HCT116 (cell line): ENCODE results near the gene TIGAR. TPM values are rescaled to one million over a fixed set of nuclear protein-coding genes. Genes with fewer than 3 reads are reported as not detected.

Experiments used
- ATAC-seq: fragments of 200-7000 bp; cut with Tn5 transposase; 2 replicates; pipeline ENCODE4 v1.9.1; 2020; ENCODE audit warnings: mild to moderate bottlenecking, moderate library complexity
- BruUV-seq: library from RNA; stranded (reverse); fragments of 400-500 nt; replicated peaks from 2 replicates; lab custom pipeline; 2021; lab: Mats Ljungman, UMichigan
- CTCF ChIA-PET: fragments of 300-600 bp; sonication (Branson Sonifier 250); formaldehyde crosslinking; loops from one replicate; lab custom pipeline; 2021; ENCODE audit warnings: antibody characterized with exemption; lab: Charles Lee
- POLR2A ChIA-PET: fragments of 300-600, 350-600 bp; sonication (Branson Sonifier 250); formaldehyde crosslinking; loops from one replicate; lab custom pipeline; 2021; ENCODE audit warnings: antibody characterized with exemption; lab: Charles Lee
- RAD21 ChIA-PET, 2 experiments: fragments of 300-600 bp; sonication (Branson Sonifier 250); formaldehyde crosslinking; loops; one replicate each; lab custom pipeline; 2023; ENCODE audit warnings: low total read pairs in 2 of 2; ENCODE audit not compliant: uncharacterized antibody in 2 of 2, unreplicated experiment in 2 of 2, low non-redundant PET in 1 of 2; lab: Charles Lee
- DNase-seq: peaks from one replicate; pipeline ENCODE4 v3.0.0-alpha.2; 2010; ENCODE audit warnings: low read depth, low spot score
- H2AFZ ChIP-seq: fragments of 200-600 bp; shearing (Covaris generic), sonication (generic); 2 replicates; pipeline ENCODE4 v1.6.1; 2017; ENCODE audit warnings: low read depth, mixed run types, mixed read lengths, antibody characterized with exemption, low read length; ENCODE audit not compliant: poor library complexity, severe bottlenecking
- H3K27ac ChIP-seq: 2 replicates; pipeline ENCODE4 v1.5.1; 2012; ENCODE audit warnings: low read depth, low read length
- H3K27me3 ChIP-seq: fragments of 200-600 bp; sonication (generic); 2 replicates; pipeline ENCODE4 v1.6.1; 2016; ENCODE audit warnings: mixed run types, low read length, mixed read lengths; ENCODE audit not compliant: insufficient read depth
- H3K36me3 ChIP-seq, 2 experiments: fragments of 200-500 bp in 1 of 2; fragments of 200-600 bp in 1 of 2; sonication (Bioruptor generic) in 1 of 2; sonication (generic) in 1 of 2; 2 replicates each; pipeline versions ENCODE4 v1.5.1 to v1.6.1; 2014 to 2016; ENCODE audit warnings: low read length in 2 of 2, inconsistent platforms in 1 of 2, mixed read lengths in 1 of 2, mixed run types in 1 of 2; ENCODE audit not compliant: insufficient read depth in 2 of 2, control insufficient read depth in 1 of 2
- H3K4me1 ChIP-seq, 2 experiments: fragments of 200-600 bp in 1 of 2; sonication (generic) in 1 of 2; 2 replicates each; pipeline versions ENCODE4 v1.5.1 to v1.6.1; 2012 to 2017; ENCODE audit warnings: low read length in 2 of 2, inconsistent platforms in 1 of 2, mild to moderate bottlenecking in 1 of 2, mixed read lengths in 1 of 2, mixed run types in 1 of 2, moderate library complexity in 1 of 2; ENCODE audit not compliant: insufficient read depth in 2 of 2, control insufficient read depth in 1 of 2
- H3K4me2 ChIP-seq: fragments of 200-600 bp; sonication (generic); 2 replicates; pipeline ENCODE4 v1.6.1; 2017; ENCODE audit warnings: mixed run types, low read length, mixed read lengths
- H3K4me3 ChIP-seq, 2 experiments: fragments of 200-600 bp in 1 of 2; sonication (generic) in 1 of 2; replicated peaks in 1 of 2; 2 replicates each; pipeline ENCODE4 v1.5.1; 2011 to 2016; ENCODE audit warnings: low read length in 2 of 2, control low read depth in 1 of 2, low read depth in 1 of 2, mild to moderate bottlenecking in 1 of 2, mixed read lengths in 1 of 2, mixed run types in 1 of 2
- H3K79me2 ChIP-seq: fragments of 200-600 bp; sonication (generic); 2 replicates; pipeline ENCODE4 v1.6.1; 2017; ENCODE audit warnings: mild to moderate bottlenecking, mixed run types, low read length, moderate library complexity, mixed read lengths; ENCODE audit not compliant: insufficient read depth
- H3K9ac ChIP-seq: fragments of 200-600 bp; sonication (generic); 2 replicates; pipeline ENCODE4 v1.6.1; 2016; ENCODE audit warnings: low read length, mixed read lengths
- H3K9me2 ChIP-seq: fragments of 200-600 bp; sonication (generic), shearing (Covaris generic); 2 replicates; pipeline ENCODE4 v1.6.1; 2017; ENCODE audit warnings: mixed run types, mild to moderate bottlenecking, moderate library complexity; ENCODE audit not compliant: insufficient read depth
- H3K9me3 ChIP-seq, 2 experiments: fragments of 200-500 bp in 1 of 2; fragments of 200-600 bp in 1 of 2; sonication (Bioruptor generic) in 1 of 2; sonication (generic) in 1 of 2; 2 replicates each; pipeline ENCODE4 v1.6.1; 2014 to 2017; ENCODE audit warnings: low read length in 2 of 2, mixed read lengths in 2 of 2, inconsistent platforms in 1 of 2, low read depth in 1 of 2, mild to moderate bottlenecking in 1 of 2, mixed run types in 1 of 2, moderate library complexity in 1 of 2; ENCODE audit not compliant: control insufficient read depth in 1 of 2, insufficient read depth in 1 of 2
- H4K20me1 ChIP-seq: fragments of 200-600 bp; sonication (generic), shearing (Covaris generic); 2 replicates; pipeline ENCODE4 v1.6.1; 2017; ENCODE audit warnings: mixed run types, mild to moderate bottlenecking, moderate library complexity; ENCODE audit not compliant: insufficient read depth
- CEBPB ChIP-seq: IDR thresholded peaks from 2 replicates; pipeline ENCODE4 v1.6.1; 2012; ENCODE audit warnings: low read depth
- ELF1 ChIP-seq: IDR thresholded peaks from 2 replicates; pipeline ENCODE4 v1.6.1; 2012; ENCODE audit warnings: low read depth, borderline replicate concordance
- FOSL1 ChIP-seq: IDR thresholded peaks from 2 replicates; pipeline ENCODE4 v1.6.1; 2012; ENCODE audit warnings: low read depth
- JUND ChIP-seq: IDR thresholded peaks from 2 replicates; pipeline ENCODE4 v1.6.1; 2012
- MAX ChIP-seq: IDR thresholded peaks from 2 replicates; pipeline ENCODE4 v1.6.1; 2012
- POLR2AphosphoS5 ChIP-seq: IDR thresholded peaks from 2 replicates; pipeline ENCODE4 v1.6.1; 2011; ENCODE audit warnings: mild to moderate bottlenecking, low read depth, low read length, moderate library complexity
- SIN3A ChIP-seq: IDR thresholded peaks from 2 replicates; pipeline ENCODE4 v1.6.1; 2012; ENCODE audit warnings: low read depth
- SRF ChIP-seq: IDR thresholded peaks from 2 replicates; pipeline ENCODE4 v1.6.1; 2012; ENCODE audit warnings: low read depth
- YY1 ChIP-seq: IDR thresholded peaks from 2 replicates; pipeline ENCODE4 v1.6.1; 2011; ENCODE audit warnings: low read length, low read depth, moderate library complexity, mild to moderate bottlenecking; ENCODE audit not compliant: insufficient replicate concordance; ENCODE audit errors: extremely low read depth
- ZFX ChIP-seq: fragments of 450-650 bp; IDR thresholded peaks from 2 replicates; pipeline ENCODE4 v1.6.1; 2017
- intact Hi-C: fragments of 100-400 bp; cut with micrococcal nuclease; formaldehyde crosslinking; loops from 2 replicates; pipeline ENCODE4 v1.10.0; 2022
- total RNA-seq: library from RNA; stranded (reverse); gene quantifications from one replicate; pipeline ENCODE4 v1.2.1, GENCODE V29; 2021; ENCODE audit not compliant: unreplicated experiment
- TF ChIP-seq, protein P1 (sequence below): IDR thresholded peaks from 2 replicates; pipeline ENCODE4 v1.6.1; 2011; ENCODE audit warnings: mild to moderate bottlenecking, low read length, moderate library complexity; ENCODE audit not compliant: insufficient replicate concordance; ENCODE audit errors: extremely low read depth

Gene TIGAR
- total RNA-seq, 1 experiment from 2014 or later: 13.7 TPM

GRCh38 chr12:4387607-4388006 lies 66.6 kb downstream of the TIGAR start (continued):
- TF ChIP-seq, protein P1, sequence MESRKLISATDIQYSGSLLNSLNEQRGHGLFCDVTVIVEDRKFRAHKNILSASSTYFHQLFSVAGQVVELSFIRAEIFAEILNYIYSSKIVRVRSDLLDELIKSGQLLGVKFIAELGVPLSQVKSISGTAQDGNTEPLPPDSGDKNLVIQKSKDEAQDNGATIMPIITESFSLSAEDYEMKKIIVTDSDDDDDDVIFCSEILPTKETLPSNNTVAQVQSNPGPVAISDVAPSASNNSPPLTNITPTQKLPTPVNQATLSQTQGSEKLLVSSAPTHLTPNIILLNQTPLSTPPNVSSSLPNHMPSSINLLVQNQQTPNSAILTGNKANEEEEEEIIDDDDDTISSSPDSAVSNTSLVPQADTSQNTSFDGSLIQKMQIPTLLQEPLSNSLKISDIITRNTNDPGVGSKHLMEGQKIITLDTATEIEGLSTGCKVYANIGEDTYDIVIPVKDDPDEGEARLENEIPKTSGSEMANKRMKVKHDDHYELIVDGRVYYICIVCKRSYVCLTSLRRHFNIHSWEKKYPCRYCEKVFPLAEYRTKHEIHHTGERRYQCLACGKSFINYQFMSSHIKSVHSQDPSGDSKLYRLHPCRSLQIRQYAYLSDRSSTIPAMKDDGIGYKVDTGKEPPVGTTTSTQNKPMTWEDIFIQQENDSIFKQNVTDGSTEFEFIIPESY: no peak

GRCh38 chr12:4388032-4388431 lies 67.0 kb downstream of the TIGAR start:
- H3K36me3 ChIP-seq: no peaks in the 10 kb centered on the region
- DNase-seq (no peak), ATAC-seq (no peak)
- no peak overlapping the region for H2AFZ ChIP-seq
- ChIA-PET CTCF (no interaction called here), RAD21 (no interaction called here), POLR2A (no interaction called here)
- H3K4me3 ChIP-seq: no peak overlapping the region
- BruUV-seq: no TSS peak
- no peaks in the 10 kb centered on the region for H3K9me3 ChIP-seq
- H3K9ac ChIP-seq: no peak overlapping the region
- intact Hi-C loops: no loop called here
- no peaks in the 10 kb centered on the region for H3K79me2 ChIP-seq
- H3K27ac ChIP-seq: no peak overlapping the region
- H3K4me2 ChIP-seq: no peak overlapping the region
- no peaks in the 10 kb centered on the region for H3K9me2 ChIP-seq
- H4K20me1 ChIP-seq: no peaks in the 10 kb centered on the region
- H3K27me3 ChIP-seq: peaks cover 16% of the 10 kb centered on the region
- TF ChIP-seq POLR2AphosphoS5 (no peak), SRF (no peak), YY1 (no peak), ELF1 (no peak)
- no peaks in the 10 kb centered on the region for H3K4me1 ChIP-seq

DNA sequence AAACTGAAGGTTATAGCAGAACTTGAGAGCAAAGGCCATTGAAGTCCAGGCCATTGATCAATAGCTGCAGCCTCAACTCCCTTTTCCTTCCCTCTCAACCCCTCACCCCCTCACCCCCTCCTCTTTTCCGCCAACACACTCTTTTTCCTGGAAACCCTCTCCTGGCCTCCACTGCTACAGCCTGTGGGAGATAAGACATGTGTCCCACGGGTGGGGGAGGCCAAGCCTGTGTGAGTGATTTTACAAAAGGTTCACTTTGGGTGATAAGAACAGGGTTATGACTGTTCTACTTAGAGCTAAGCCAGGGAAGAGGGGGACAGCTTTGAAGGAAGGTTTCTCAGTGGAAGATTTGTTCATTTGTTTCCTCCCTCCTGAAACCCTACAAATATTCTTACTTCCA lies 67.6 kb downstream of the TIGAR start:
- Histone ChIP-seq H3K4me2 (no peak overlapping the region), H3K27me3 (peaks cover 17% of the 10 kb centered on the region), H3K9ac (no peak overlapping the region), H3K27ac (no peak overlapping the region), H3K4me3 (no peak overlapping the region), H2AFZ (no peak overlapping the region), H3K4me1 (no peaks in the 10 kb centered on the region), H3K79me2 (no peaks in the 10 kb centered on the region), H3K9me3 (no peaks in the 10 kb centered on the region), H4K20me1 (no peaks in the 10 kb centered on the region), H3K36me3 (no peaks in the 10 kb centered on the region), H3K9me2 (no peaks in the 10 kb centered on the region)
- POLR2A ChIA-PET: no interaction called here
- intact Hi-C loops: no loop called here
- TF ChIP-seq ZFX: no peak
- no peak for TF ChIP-seq SRF
- no peak for TF ChIP-seq CEBPB
- no peak for TF ChIP-seq ELF1
- TF ChIP-seq FOSL1: no peak
- TF ChIP-seq SIN3A: no peak
- no peak for TF ChIP-seq JUND
- TF ChIP-seq MAX: no peak
- DNase-seq: no peak
- RAD21 ChIA-PET: no interaction called here
- no peak for ATAC-seq
- no TSS peak for BruUV-seq
- CTCF ChIA-PET: no interaction called here
